A673 (cell line): Measurements from ENCODE around the gene TTC27. TPM values are rescaled to one million over a fixed set of nuclear protein-coding genes. Genes with fewer than 3 reads are reported as not detected.

Source experiments
- BruUV-seq: library from RNA; stranded (reverse); fragments of 400-500 nt; replicated peaks from 2 replicates; lab custom pipeline; 2021; lab: Mats Ljungman, UMichigan
- CTCF ChIA-PET: fragments of 300-600 bp; sonication (Branson Sonifier 250); formaldehyde crosslinking; loops from one replicate; lab custom pipeline; 2022; ENCODE audit warnings: antibody characterized with exemption; lab: Charles Lee
- POLR2A ChIA-PET: fragments of 300-600 bp; sonication (Branson Sonifier 250); formaldehyde crosslinking; loops from one replicate; lab custom pipeline; 2022; ENCODE audit warnings: antibody characterized with exemption; ENCODE audit not compliant: low non-redundant PET; lab: Charles Lee
- DNase-seq: peaks from one replicate; pipeline ENCODE4 v3.0.0-alpha.2; 2015; ENCODE audit warnings: low spot score
- H3K27ac ChIP-seq: fragments of 200-600 bp; sonication (generic); 2 replicates; pipeline ENCODE4 v1.5.1; 2016; ENCODE audit warnings: mixed run types, low read depth, mild to moderate bottlenecking, mixed read lengths, antibody characterized with exemption, low read length; ENCODE audit not compliant: poor library complexity, severe bottlenecking
- H3K27me3 ChIP-seq: fragments of 200-600 bp; sonication (generic); replicated peaks from 2 replicates; pipeline ENCODE4 v1.6.1; 2017; ENCODE audit warnings: mixed run types, low read depth, mild to moderate bottlenecking, mixed read lengths, antibody characterized with exemption, low read length; ENCODE audit not compliant: insufficient read depth, poor library complexity
- H3K36me3 ChIP-seq: fragments of 200-600 bp; sonication (generic); 2 replicates; pipeline ENCODE4 v1.6.1; 2016; ENCODE audit warnings: mixed run types, mild to moderate bottlenecking, mixed read lengths, antibody characterized with exemption, low read length; ENCODE audit not compliant: insufficient read depth, poor library complexity, severe bottlenecking
- H3K4me1 ChIP-seq: fragments of 200-600 bp; sonication (generic); 2 replicates; pipeline ENCODE4 v1.6.1; 2017; ENCODE audit warnings: mixed run types, mild to moderate bottlenecking, mixed read lengths, antibody characterized with exemption, low read length; ENCODE audit not compliant: insufficient read depth, poor library complexity, severe bottlenecking
- H3K4me3 ChIP-seq: fragments of 200-600 bp; sonication (generic); 2 replicates; pipeline ENCODE4 v1.5.1; 2016; ENCODE audit warnings: low read depth, mixed run types, mild to moderate bottlenecking, mixed read lengths, low read length; ENCODE audit not compliant: poor library complexity, severe bottlenecking
- H3K9me3 ChIP-seq: fragments of 200-600 bp; sonication (generic); 2 replicates; pipeline ENCODE4 v1.6.1; 2016; ENCODE audit warnings: mixed run types, low read depth, mild to moderate bottlenecking, mixed read lengths, antibody characterized with exemption, low read length; ENCODE audit not compliant: poor library complexity, severe bottlenecking
- EZH2 ChIP-seq: fragments of 200-600 bp; sonication (generic); IDR thresholded peaks from 2 replicates; pipeline ENCODE4 v1.6.1; 2017; ENCODE audit warnings: borderline replicate concordance, low read depth, mild to moderate bottlenecking, mixed read lengths, antibody characterized with exemption, low read length; ENCODE audit not compliant: poor library complexity, severe bottlenecking
- intact Hi-C: fragments of 100-400 bp; cut with micrococcal nuclease; formaldehyde crosslinking; loops from one replicate; pipeline ENCODE4 v1.10.0; 2022; ENCODE audit not compliant: unreplicated experiment
- total RNA-seq: library from RNA; stranded (reverse); gene quantifications from 2 replicates; pipeline ENCODE4 v1.2.3, GENCODE V29; 2021
- TF ChIP-seq, protein P1 (sequence below): fragments of 300-800, 200-600 bp; sonication (generic); conservative IDR thresholded peaks from 2 replicates; pipeline ENCODE4 v1.5.1; 2017; ENCODE audit warnings: low read depth, mild to moderate bottlenecking, antibody characterized with exemption, low read length, moderate library complexity, mixed read lengths

Gene TTC27
- total RNA-seq, 1 experiment from 2014 or later, result 29.8 TPM

DNA sequence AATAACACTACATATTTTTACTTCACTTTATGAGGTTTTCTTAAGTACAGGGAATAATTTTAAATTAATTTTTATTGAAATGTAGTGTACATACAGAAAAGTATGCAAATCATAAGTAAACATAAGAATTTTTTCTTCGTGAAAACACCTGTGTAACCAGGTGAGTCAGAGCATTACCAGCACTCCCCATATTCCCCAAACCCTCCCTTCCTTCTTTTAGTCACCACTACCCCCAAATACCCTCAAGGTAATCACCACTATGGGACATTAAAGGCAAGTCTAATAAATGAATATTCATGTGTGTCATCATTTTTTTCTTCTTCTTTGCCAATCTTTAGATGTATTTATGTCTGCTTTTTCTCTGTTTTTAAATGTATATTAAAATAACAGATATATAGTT lies 179.0 kb downstream of the TTC27 start:
- Histone ChIP-seq H3K36me3 (no peaks in the 10 kb centered on the region), H3K27me3 (no peaks in the 10 kb centered on the region), H3K4me3 (no peak overlapping the region), H3K4me1 (no peaks in the 10 kb centered on the region), H3K27ac (no peak overlapping the region), H3K9me3 (no peaks in the 10 kb centered on the region)
- POLR2A ChIA-PET, result no interaction called here
- no peak for TF ChIP-seq EZH2
- TF ChIP-seq, protein P1, sequence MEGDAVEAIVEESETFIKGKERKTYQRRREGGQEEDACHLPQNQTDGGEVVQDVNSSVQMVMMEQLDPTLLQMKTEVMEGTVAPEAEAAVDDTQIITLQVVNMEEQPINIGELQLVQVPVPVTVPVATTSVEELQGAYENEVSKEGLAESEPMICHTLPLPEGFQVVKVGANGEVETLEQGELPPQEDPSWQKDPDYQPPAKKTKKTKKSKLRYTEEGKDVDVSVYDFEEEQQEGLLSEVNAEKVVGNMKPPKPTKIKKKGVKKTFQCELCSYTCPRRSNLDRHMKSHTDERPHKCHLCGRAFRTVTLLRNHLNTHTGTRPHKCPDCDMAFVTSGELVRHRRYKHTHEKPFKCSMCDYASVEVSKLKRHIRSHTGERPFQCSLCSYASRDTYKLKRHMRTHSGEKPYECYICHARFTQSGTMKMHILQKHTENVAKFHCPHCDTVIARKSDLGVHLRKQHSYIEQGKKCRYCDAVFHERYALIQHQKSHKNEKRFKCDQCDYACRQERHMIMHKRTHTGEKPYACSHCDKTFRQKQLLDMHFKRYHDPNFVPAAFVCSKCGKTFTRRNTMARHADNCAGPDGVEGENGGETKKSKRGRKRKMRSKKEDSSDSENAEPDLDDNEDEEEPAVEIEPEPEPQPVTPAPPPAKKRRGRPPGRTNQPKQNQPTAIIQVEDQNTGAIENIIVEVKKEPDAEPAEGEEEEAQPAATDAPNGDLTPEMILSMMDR, result no peak
- no TSS peak for BruUV-seq
- intact Hi-C loops, result no loop called here
- CTCF ChIA-PET, result no interaction called here
- DNase-seq, result no peak

DNA sequence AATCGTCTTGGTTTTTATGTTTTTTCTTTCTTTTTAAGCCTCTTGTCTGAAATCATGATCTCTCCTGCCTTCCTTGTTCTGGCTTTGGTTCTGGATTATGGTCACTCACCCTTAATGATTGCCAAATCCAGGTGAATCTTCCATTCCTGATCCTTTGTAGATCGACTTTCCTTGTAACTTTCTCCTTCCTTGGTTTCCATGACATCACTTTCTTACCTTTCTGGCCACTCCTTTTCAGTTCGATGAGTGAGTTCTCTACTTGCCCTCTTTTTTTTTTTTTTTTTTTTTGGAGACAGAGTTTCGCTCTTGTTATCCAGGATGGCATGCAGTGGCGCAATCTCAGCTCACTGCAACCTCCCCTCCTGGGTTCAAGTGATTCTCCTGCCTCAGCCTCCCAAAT lies 179.8 kb downstream of the TTC27 start:
- Histone ChIP-seq H3K27ac (no peak overlapping the region), H3K27me3 (no peaks in the 10 kb centered on the region), H3K36me3 (no peaks in the 10 kb centered on the region), H3K4me3 (no peak overlapping the region), H3K9me3 (no peaks in the 10 kb centered on the region), H3K4me1 (no peaks in the 10 kb centered on the region)
- DNase-seq, result no peak
- ChIA-PET POLR2A (no interaction called here), CTCF (no interaction called here)
- no TSS peak for BruUV-seq
- intact Hi-C loops, result no loop called here
- TF ChIP-seq, protein P1, result no peak
- no peak for TF ChIP-seq EZH2

DNA sequence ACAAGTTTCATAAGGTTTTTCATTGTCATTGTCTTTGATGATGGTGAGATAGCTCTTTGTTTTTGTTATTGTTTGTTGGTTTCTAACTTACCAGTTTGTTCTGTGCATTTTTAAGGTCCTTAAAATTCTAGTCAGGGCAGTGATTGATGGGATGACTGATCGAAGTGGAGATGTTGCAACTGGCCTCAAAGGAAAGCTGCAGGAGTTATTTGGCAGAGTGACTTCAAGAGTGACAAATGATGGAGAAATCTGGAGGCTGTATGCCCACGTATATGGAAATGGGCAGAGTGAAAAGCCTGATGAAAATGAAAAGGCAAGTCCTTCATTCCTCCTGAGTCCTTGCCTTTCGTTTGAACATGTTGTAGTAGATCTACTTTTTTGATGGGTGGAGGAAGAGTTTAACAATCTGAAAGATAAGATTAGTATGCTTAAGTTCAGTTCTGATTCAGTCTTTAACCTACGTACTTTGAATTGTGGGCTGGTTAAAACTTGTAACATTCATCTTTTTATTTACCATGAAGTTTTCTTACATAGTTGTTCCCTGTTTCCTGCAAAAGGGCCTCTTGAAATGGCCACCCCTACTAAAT lies 183.2 kb downstream of the TTC27 start:
- intact Hi-C loops, result no loop called here

More for the DNA sequence above, 183.2 kb downstream of the TTC27 start:
- Histone ChIP-seq H3K27ac (no peak overlapping the region), H3K27me3 (no peaks in the 10 kb centered on the region), H3K9me3 (no peaks in the 10 kb centered on the region), H3K4me3 (no peak overlapping the region), H3K36me3 (no peaks in the 10 kb centered on the region), H3K4me1 (no peaks in the 10 kb centered on the region)
- BruUV-seq, result no TSS peak
- ChIA-PET POLR2A (no interaction called here), CTCF (no interaction called here)
- no peak for DNase-seq
- no peak for TF ChIP-seq EZH2
- TF ChIP-seq, protein P1, result no peak
